ENCODE data around the gene VEGFC. TPM values are rescaled to one million over a fixed set of nuclear protein-coding genes. Genes with fewer than 3 reads are reported as not detected.

Gene VEGFC
- total RNA-seq, 4 donors from 2014 or later, result 34.4 to 58.7 (median 43.0) TPM

GRCh38 chr4:176760471-176760870 is 32.3 kb downstream of the VEGFC start:
- no peak for TF ChIP-seq CTCF (IDR thresholded peaks at IDR 0.05)
- TF ChIP-seq POLR2A (IDR thresholded peaks at IDR 0.05), result no peak
- no peak overlapping the region for H3K4me3 ChIP-seq (replicated peaks in 1 of 3)
- intact Hi-C loops (cut with DNase I), result no loop called here
- no peak for DNase-seq
- H3K9me3 ChIP-seq, result no peaks in the 10 kb centered on the region
- peaks cover 10% of the 10 kb centered on the region in 2 donors for H3K4me1 ChIP-seq
- no peaks in the 10 kb centered on the region for H3K36me3 ChIP-seq
- H3K27ac ChIP-seq, result no peak overlapping the region
- WGBS, 2 donors, result 78 to 84% methylated on average over 3 of the region's 3 CpGs
- H3K27me3 ChIP-seq, result no peaks in the 10 kb centered on the region

GRCh38 chr4:176758731-176759130 is 34.0 kb downstream of the VEGFC start:
- H3K4me1 ChIP-seq, result peaks cover 5 to 7% of the 10 kb centered on the region in 2 donors
- TF ChIP-seq POLR2A (IDR thresholded peaks at IDR 0.05) (no peak), CTCF (IDR thresholded peaks at IDR 0.05) (no peak)
- 87 to 88% methylated on average over 2 of the region's 2 CpGs for WGBS, 2 donors
- intact Hi-C loops (cut with DNase I), result no loop called here
- no peaks in the 10 kb centered on the region for H3K36me3 ChIP-seq
- no peaks in the 10 kb centered on the region for H3K9me3 ChIP-seq
- H3K27me3 ChIP-seq, result no peaks in the 10 kb centered on the region
- DNase-seq, result no peak
- H3K27ac ChIP-seq, result no peak overlapping the region
- H3K4me3 ChIP-seq (replicated peaks in 1 of 3), result no peak overlapping the region

GRCh38 chr4:176758323-176758722 is 34.4 kb downstream of the VEGFC start:
- H3K27ac ChIP-seq, result no peak overlapping the region
- 92% methylated on average over 4 of the region's 4 CpGs for WGBS, 2 donors
- no peaks in the 10 kb centered on the region for H3K27me3 ChIP-seq
- TF ChIP-seq CTCF (IDR thresholded peaks at IDR 0.05), result no peak
- no peak for TF ChIP-seq POLR2A (IDR thresholded peaks at IDR 0.05)
- no peak for DNase-seq
- intact Hi-C loops (cut with DNase I), result no loop called here
- H3K9me3 ChIP-seq, result no peaks in the 10 kb centered on the region
- no peak overlapping the region for H3K4me3 ChIP-seq (replicated peaks in 1 of 3)
- no peaks in the 10 kb centered on the region for H3K36me3 ChIP-seq
- peaks cover 5 to 7% of the 10 kb centered on the region in 2 donors for H3K4me1 ChIP-seq

- intact Hi-C loops (cut with DNase I), result no loop called here
- H3K4me3 ChIP-seq (replicated peaks in 1 of 3), result peak overlapping the region in 1 of 3 donors; percentile 4
- no peak for DNase-seq
- no peaks in the 10 kb centered on the region for H3K27me3 ChIP-seq
- H3K4me1 ChIP-seq, result peaks cover 0 to 9% of the 10 kb centered on the region in 2 donors
- H3K9me3 ChIP-seq, result no peaks in the 10 kb centered on the region
- TF ChIP-seq POLR2A (IDR thresholded peaks at IDR 0.05) (no peak), CTCF (IDR thresholded peaks at IDR 0.05) (no peak)
- H3K36me3 ChIP-seq, result no peaks in the 10 kb centered on the region
- 88% methylated on average over 2 of the region's 2 CpGs for WGBS, 2 donors
- H3K27ac ChIP-seq, result no peak overlapping the region
Measured at GRCh38 chr4:176755613-176756012, 37.1 kb downstream of the VEGFC start.

GRCh38 chr4:176755001-176755400 is 37.7 kb downstream of the VEGFC start:
- no peak for DNase-seq
- Histone ChIP-seq H3K27me3 (no peaks in the 10 kb centered on the region), H3K27ac (no peak overlapping the region), H3K9me3 (no peaks in the 10 kb centered on the region), H3K36me3 (no peaks in the 10 kb centered on the region), H3K4me3 (replicated peaks in 1 of 3) (peak overlapping the region in 1 of 3 donors; percentile 4), H3K4me1 (peaks cover 0 to 11% of the 10 kb centered on the region in 2 donors)
- intact Hi-C loops (cut with DNase I), result no loop called here
- TF ChIP-seq CTCF (IDR thresholded peaks at IDR 0.05) (no peak), POLR2A (IDR thresholded peaks at IDR 0.05) (no peak)
- 77 to 93% methylated on average over 2 of the region's 2 CpGs for WGBS, 2 donors
